ENCODE measurements around the gene CCDC127.

- TF ChIP-seq POLR2AphosphoS5 (IDR thresholded peaks at IDR 0.05; ENCODE audit: low read depth, low read length): no peak
- TF ChIP-seq POLR2A (IDR thresholded peaks at IDR 0.05; ENCODE audit: low read depth, low read length): no peak
- TF ChIP-seq POU2F2 (IDR thresholded peaks at IDR 0.05; ENCODE audit: low read depth, low read length): no peak
These were observed 31.6 kb downstream of the CCDC127 start for GRCh38 chr5:186091-187041.

Measured in GM12891 (cell line).